ENCODE data around the gene OR51I1.

The OR51I1 gene, protein sequence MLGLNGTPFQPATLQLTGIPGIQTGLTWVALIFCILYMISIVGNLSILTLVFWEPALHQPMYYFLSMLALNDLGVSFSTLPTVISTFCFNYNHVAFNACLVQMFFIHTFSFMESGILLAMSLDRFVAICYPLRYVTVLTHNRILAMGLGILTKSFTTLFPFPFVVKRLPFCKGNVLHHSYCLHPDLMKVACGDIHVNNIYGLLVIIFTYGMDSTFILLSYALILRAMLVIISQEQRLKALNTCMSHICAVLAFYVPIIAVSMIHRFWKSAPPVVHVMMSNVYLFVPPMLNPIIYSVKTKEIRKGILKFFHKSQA

DNA sequence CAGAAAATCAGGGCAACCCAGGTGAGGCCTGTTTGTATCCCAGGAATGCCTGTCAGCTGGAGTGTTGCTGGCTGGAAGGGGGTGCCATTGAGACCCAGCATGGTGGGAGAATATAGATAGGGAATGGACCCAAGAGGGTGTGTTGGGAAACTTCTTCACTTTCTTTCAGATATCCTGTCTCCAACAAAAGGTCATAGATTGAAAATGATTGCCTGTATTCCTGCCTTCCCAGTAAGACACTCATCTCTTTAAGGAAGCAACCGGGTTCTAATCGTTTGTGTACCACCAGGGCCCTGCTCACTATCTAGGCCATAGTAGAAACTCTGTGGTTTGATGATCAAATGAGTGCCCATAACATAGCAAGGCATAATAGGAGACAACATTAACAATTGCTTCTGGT lies at the start of gene OR51I1:
Gene OR51I1 (minus strand): TSS at position 101 of the 400 bp plus-strand sequence. CDS start 0 bp downstream, at position 101.
- TF ChIP-seq, protein P1, sequence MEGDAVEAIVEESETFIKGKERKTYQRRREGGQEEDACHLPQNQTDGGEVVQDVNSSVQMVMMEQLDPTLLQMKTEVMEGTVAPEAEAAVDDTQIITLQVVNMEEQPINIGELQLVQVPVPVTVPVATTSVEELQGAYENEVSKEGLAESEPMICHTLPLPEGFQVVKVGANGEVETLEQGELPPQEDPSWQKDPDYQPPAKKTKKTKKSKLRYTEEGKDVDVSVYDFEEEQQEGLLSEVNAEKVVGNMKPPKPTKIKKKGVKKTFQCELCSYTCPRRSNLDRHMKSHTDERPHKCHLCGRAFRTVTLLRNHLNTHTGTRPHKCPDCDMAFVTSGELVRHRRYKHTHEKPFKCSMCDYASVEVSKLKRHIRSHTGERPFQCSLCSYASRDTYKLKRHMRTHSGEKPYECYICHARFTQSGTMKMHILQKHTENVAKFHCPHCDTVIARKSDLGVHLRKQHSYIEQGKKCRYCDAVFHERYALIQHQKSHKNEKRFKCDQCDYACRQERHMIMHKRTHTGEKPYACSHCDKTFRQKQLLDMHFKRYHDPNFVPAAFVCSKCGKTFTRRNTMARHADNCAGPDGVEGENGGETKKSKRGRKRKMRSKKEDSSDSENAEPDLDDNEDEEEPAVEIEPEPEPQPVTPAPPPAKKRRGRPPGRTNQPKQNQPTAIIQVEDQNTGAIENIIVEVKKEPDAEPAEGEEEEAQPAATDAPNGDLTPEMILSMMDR (IDR thresholded peaks at IDR 0.05; ENCODE audit: low read depth, low read length), result no peak
- TF ChIP-seq, protein P2, sequence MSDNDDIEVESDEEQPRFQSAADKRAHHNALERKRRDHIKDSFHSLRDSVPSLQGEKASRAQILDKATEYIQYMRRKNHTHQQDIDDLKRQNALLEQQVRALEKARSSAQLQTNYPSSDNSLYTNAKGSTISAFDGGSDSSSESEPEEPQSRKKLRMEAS (IDR thresholded peaks at IDR 0.05; ENCODE audit: low read depth, low read length), result no peak
- no peak for TF ChIP-seq MYC (IDR thresholded peaks at IDR 0.05; ENCODE audit: low read depth, low read length)
- TF ChIP-seq POLR2A (IDR thresholded peaks at IDR 0.05; ENCODE audit: extremely low read depth, insufficient read length), result no peak
- H3K4me3 ChIP-seq (ENCODE audit: low read depth, low read length), result no peak within 1 kb of the TSS
- DNase-seq (ENCODE audit: low read depth), result no peak

DNA sequence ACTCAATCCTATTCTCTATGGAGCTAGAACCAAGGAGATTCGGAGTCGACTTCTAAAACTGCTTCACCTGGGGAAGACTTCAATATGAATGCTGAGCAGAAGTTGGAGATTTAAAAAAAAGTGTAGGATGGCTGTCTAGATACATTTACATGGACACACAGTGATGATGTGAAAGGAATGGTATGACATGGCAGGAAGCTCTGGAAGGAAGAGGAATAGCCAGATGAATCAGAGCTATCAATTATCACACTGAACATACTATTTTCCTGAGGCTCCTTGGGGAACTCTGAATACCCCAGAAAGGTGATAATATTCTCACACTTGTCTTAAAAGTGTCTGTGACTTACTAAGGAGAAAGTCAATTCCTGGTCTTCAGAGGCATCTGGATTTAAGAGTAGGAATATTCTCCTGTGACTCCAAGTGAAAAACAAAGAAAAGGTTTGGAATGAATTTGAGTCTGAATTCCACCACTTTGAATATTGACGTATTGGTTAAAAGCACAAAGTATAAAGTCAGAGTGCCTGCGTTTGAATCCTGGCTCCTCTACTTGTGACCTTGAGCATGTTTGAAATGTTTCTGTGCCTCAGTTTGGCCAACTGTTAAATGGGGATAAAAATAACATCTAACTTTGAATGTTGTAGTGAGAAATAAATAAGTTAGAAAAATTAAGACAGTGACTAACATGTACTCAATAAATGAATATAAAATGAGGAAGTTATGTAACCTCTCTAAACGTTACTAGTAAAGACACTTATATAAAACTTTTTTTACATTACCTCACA lies 48.5 kb upstream of the OR51I1 start:
- TF ChIP-seq POLR2A (IDR thresholded peaks at IDR 0.05; ENCODE audit: extremely low read depth, insufficient read length) (no peak), MYC (IDR thresholded peaks at IDR 0.05; ENCODE audit: low read depth, low read length) (no peak)
- TF ChIP-seq, protein P1 (IDR thresholded peaks at IDR 0.05; ENCODE audit: low read depth, low read length), result no peak
- TF ChIP-seq, protein P2 (IDR thresholded peaks at IDR 0.05; ENCODE audit: low read depth, low read length), result no peak
- DNase-seq (ENCODE audit: low read depth), result no peak
- no peak overlapping the region for H3K4me3 ChIP-seq (ENCODE audit: low read depth, low read length)

DNA sequence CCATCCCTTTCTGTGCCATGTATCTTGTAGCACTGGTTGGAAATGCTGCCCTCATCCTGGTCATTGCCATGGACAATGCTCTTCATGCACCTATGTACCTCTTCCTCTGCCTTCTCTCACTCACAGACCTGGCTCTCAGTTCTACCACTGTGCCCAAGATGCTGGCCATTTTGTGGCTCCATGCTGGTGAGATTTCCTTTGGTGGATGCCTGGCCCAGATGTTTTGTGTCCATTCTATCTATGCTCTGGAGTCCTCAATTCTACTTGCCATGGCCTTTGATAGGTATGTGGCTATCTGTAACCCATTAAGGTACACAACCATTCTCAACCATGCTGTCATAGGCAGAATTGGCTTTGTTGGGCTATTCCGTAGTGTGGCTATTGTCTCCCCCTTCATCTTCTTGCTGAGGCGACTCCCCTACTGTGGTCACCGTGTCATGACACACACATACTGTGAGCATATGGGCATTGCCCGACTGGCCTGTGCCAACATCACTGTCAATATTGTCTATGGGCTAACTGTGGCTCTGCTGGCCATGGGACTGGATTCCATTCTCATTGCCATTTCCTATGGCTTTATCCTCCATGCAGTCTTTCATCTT lies 47.6 kb upstream of the OR51I1 start:
- DNase-seq (ENCODE audit: low read depth), result no peak
- TF ChIP-seq, protein P2 (IDR thresholded peaks at IDR 0.05; ENCODE audit: low read depth, low read length), result no peak
- TF ChIP-seq POLR2A (IDR thresholded peaks at IDR 0.05; ENCODE audit: extremely low read depth, insufficient read length), result no peak
- no peak for TF ChIP-seq MYC (IDR thresholded peaks at IDR 0.05; ENCODE audit: low read depth, low read length)
- TF ChIP-seq, protein P1 (IDR thresholded peaks at IDR 0.05; ENCODE audit: low read depth, low read length), result no peak
- no peak overlapping the region for H3K4me3 ChIP-seq (ENCODE audit: low read depth, low read length)

DNA sequence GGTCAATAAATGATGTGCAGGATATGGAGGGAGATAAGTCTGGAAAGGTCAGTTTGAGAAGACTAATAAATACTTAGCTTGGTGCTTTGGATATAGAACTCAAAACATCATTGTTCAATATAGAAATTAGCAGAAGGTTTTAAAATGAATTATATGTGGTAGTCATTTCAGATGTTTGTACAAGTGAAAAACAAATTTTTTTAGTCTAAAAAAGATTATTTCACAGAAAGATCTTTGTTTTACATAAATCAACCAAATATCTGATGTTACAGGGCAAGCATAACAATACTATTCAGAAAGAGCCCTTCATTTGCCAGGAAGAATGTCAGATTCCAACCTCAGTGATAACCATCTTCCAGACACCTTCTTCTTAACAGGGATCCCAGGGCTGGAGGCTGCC lies 47.1 kb upstream of the OR51I1 start, which contains the start of gene OR52D1:
Gene OR52D1 (plus strand): TSS at position 301 of the 400 bp plus-strand sequence. CDS start 22 bp downstream, at position 323.
- TF ChIP-seq POLR2A (IDR thresholded peaks at IDR 0.05; ENCODE audit: extremely low read depth, insufficient read length) (no peak), MYC (IDR thresholded peaks at IDR 0.05; ENCODE audit: low read depth, low read length) (no peak)
- TF ChIP-seq, protein P1 (IDR thresholded peaks at IDR 0.05; ENCODE audit: low read depth, low read length), result no peak
- TF ChIP-seq, protein P2 (IDR thresholded peaks at IDR 0.05; ENCODE audit: low read depth, low read length), result no peak
- no peak within 1 kb of the TSS for H3K4me3 ChIP-seq (ENCODE audit: low read depth, low read length)
- DNase-seq (ENCODE audit: low read depth), result no peak

DNA sequence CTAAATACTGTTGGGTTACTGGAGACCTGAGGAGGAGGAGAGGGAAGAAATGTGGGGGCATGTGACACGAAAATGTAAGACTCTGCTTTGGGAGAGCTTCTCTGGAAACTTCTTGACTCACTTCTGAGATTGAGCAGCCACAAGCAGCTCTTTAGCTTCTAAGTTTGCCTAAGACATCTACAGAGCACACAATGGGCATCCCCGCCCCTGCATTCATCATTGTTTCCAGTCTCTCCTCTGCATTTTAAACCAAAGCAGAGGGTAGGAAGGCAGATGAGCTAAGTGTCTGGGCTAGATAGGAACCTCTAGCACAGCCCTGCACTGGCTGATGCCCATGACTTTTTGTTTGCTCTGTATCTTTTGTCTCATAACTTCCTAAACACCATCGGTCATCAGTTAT lies 45.1 kb upstream of the OR51I1 start:
- no peak for TF ChIP-seq MYC (IDR thresholded peaks at IDR 0.05; ENCODE audit: low read depth, low read length)
- TF ChIP-seq, protein P1 (IDR thresholded peaks at IDR 0.05; ENCODE audit: low read depth, low read length), result no peak
- no peak for TF ChIP-seq POLR2A (IDR thresholded peaks at IDR 0.05; ENCODE audit: extremely low read depth, insufficient read length)
- H3K4me3 ChIP-seq (ENCODE audit: low read depth, low read length), result no peak overlapping the region
- no peak for DNase-seq (ENCODE audit: low read depth)

Data from NB4 (cell line).